CD4-positive, alpha-beta T cell (primary cell): ENCODE measurements around the gene MAMDC4. TPM values are rescaled to one million over a fixed set of nuclear protein-coding genes. Genes with fewer than 3 reads are reported as not detected.
"Not testable (repeated sequence)": the region's sequence is repeated elsewhere in the genome, so short reads cannot be mapped to it uniquely, and the experiment has no call there.

Experiments
- ATAC-seq: fragments of 200-7000 bp; cut with Tn5 transposase; one replicate; pipeline ENCODE4 v1.10.0; 2022; ENCODE audit warnings: mild to moderate bottlenecking; ENCODE audit not compliant: poor library complexity
- CTCF ChIA-PET: fragments of 350-600 bp; sonication (Branson Sonifier 250); formaldehyde crosslinking; loops from one replicate; lab custom pipeline; 2021; ENCODE audit warnings: antibody characterized with exemption, inconsistent platforms; lab: Charles Lee
- POLR2A ChIA-PET: fragments of 350-600 bp; sonication (Branson Sonifier 250); formaldehyde crosslinking; loops from one replicate; lab custom pipeline; 2021; ENCODE audit warnings: antibody characterized with exemption, inconsistent platforms; lab: Charles Lee
- DNase-seq, 14 experiments: peaks; one replicate each; pipeline ENCODE4 v3.0.0-alpha.2; 2013 to 2020; ENCODE audit warnings: mixed read lengths in 2 of 14
- H3K27ac ChIP-seq, 2 donors: one replicate each; pipeline versions ENCODE4 v1.5.1 to v1.7.0; 2013; ENCODE audit warnings: low read length in 2 of 2, low read depth in 1 of 2, mild to moderate bottlenecking in 1 of 2
- H3K27me3 ChIP-seq, 2 experiments: 1 replicate in 1 of 2; 2 replicates in 1 of 2; pipeline versions ENCODE4 v1.6.1 to v1.7.0; 2013; ENCODE audit warnings: low read length in 2 of 2, control low read depth in 1 of 2, mild to moderate bottlenecking in 1 of 2, moderate library complexity in 1 of 2; ENCODE audit not compliant: insufficient read depth in 2 of 2, control insufficient read depth in 1 of 2
- H3K36me3 ChIP-seq: one replicate; pipeline ENCODE4 v1.6.1; 2013; ENCODE audit warnings: low read length, control low read depth; ENCODE audit not compliant: insufficient read depth
- H3K4me1 ChIP-seq: one replicate; pipeline ENCODE4 v1.6.1; 2013; ENCODE audit warnings: low read length, control low read depth; ENCODE audit not compliant: insufficient read depth
- H3K4me3 ChIP-seq: one replicate; pipeline ENCODE4 v1.5.1; 2013; ENCODE audit warnings: mild to moderate bottlenecking, low read length, moderate library complexity
- H3K9me3 ChIP-seq, 2 experiments: 1 replicate in 1 of 2; 2 replicates in 1 of 2; pipeline versions ENCODE4 v1.6.1 to v1.7.0; 2013; ENCODE audit warnings: low read length in 2 of 2, mild to moderate bottlenecking in 2 of 2, control low read depth in 1 of 2, moderate library complexity in 1 of 2; ENCODE audit not compliant: control insufficient read depth in 1 of 2, insufficient read depth in 1 of 2
- H3K27ac Mint-ChIP-seq: one replicate; pipeline ENCODE4 v1.8.0; 2020; ENCODE audit warnings: mixed read lengths
- H3K27me3 Mint-ChIP-seq: one replicate; pipeline ENCODE4 v1.8.0; 2021; ENCODE audit warnings: mixed read lengths
- H3K36me3 Mint-ChIP-seq: one replicate; pipeline ENCODE4 v1.8.0; 2021; ENCODE audit warnings: low read depth, mixed read lengths
- H3K4me1 Mint-ChIP-seq: one replicate; pipeline ENCODE4 v1.8.0; 2021; ENCODE audit warnings: low read depth, mixed read lengths
- H3K4me3 Mint-ChIP-seq: one replicate; pipeline ENCODE4 v1.8.0; 2020; ENCODE audit warnings: mild to moderate bottlenecking, mixed read lengths
- H3K9me3 Mint-ChIP-seq: one replicate; pipeline ENCODE4 v1.8.0; 2020; ENCODE audit warnings: mixed read lengths
- intact Hi-C, 2 experiments: fragments of 100-400 bp; cut with DNase I in 1 of 2; cut with micrococcal nuclease in 1 of 2; formaldehyde crosslinking; loops; one replicate each; pipeline versions ENCODE4 v1.15.1 to v1.9.0; 2023 to 2025; cut with DNase I, micrococcal nuclease
- total RNA-seq, 174 experiments: library from RNA in 2 of 174; stranded (reverse) in 2 of 174; gene quantifications; one replicate each; pipeline ENCODE4 v1.2.3 and lab custom pipeline; 2021 to 2026
- TF ChIP-seq, protein P1 (sequence below): fragments of 200-600 bp; IDR thresholded peaks from one replicate; pipeline ENCODE4 v1.8.0; 2022; ENCODE audit warnings: antibody characterized with exemption, mild to moderate bottlenecking

Gene MAMDC4
- total RNA-seq, 2 experiments from 2014 or later, result 2.2 to 3.4 TPM

DNA sequence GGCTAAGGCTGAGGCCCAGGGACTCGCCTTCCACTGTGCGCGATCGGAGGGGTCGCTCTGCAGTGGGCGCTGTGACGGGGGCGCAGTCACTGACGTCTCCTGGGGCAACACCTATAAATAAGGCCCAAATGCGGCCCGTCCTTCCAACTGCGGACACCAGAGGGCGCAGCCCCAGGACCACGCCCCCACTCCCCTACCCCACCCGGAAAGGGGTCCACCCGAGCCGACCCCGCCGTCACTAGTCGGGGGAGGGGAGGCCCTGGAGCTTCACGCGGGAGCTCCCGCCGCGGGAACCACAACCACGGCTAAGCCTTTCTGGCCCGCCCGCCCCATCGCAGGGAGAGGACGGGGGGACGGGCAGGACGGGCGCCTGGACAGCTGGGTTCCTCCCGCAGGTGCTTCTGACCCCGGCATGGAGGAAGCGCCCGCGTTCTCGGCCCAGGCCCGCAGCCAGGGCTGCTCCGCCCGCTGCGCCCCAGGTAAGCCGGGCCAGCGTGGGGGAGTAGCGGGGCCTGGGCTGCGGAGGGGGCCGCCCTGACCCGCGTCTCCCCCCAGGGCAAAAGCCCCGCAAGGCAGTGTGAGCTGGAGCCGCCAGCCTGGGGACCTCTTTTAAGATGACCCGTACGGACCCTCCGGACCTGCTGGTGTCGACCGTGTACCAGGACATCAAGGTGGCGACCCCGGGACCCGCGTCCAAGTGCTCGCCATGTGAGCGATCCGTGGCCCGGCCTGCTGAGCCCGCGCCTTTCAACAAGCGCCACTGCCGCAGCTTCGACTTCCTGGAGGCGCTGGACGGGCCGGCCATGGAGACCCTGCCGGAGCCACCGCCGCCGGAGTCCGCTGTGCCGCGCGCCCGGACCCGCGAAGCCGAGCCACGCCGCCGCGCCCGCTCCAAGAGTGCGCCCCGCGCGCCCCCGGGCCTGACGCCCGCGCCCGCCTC lies 8.1 kb upstream of the MAMDC4 start:
- TF ChIP-seq, protein P1, sequence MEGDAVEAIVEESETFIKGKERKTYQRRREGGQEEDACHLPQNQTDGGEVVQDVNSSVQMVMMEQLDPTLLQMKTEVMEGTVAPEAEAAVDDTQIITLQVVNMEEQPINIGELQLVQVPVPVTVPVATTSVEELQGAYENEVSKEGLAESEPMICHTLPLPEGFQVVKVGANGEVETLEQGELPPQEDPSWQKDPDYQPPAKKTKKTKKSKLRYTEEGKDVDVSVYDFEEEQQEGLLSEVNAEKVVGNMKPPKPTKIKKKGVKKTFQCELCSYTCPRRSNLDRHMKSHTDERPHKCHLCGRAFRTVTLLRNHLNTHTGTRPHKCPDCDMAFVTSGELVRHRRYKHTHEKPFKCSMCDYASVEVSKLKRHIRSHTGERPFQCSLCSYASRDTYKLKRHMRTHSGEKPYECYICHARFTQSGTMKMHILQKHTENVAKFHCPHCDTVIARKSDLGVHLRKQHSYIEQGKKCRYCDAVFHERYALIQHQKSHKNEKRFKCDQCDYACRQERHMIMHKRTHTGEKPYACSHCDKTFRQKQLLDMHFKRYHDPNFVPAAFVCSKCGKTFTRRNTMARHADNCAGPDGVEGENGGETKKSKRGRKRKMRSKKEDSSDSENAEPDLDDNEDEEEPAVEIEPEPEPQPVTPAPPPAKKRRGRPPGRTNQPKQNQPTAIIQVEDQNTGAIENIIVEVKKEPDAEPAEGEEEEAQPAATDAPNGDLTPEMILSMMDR, result peak; percentile 65
- H3K9me3 Mint-ChIP-seq, H3K27ac Mint-ChIP-seq, H3K36me3 Mint-ChIP-seq, H3K27ac ChIP-seq, H3K36me3 ChIP-seq: not testable (repeated sequence)
- DNase-seq (peak; percentile 37 to 73 (median 54)), ATAC-seq (peak; percentile 12)
- peaks cover 23% of the 10 kb centered on the region for H3K4me1 Mint-ChIP-seq
- peaks cover 0 to 15% of the 10 kb centered on the region in 2 experiments for H3K9me3 ChIP-seq
- H3K4me3 ChIP-seq, result peak overlapping the region; percentile 24
- H3K4me1 ChIP-seq, result peaks cover 62% of the 10 kb centered on the region
- intact Hi-C loops, result loop anchor here (2.0 to 10.0 kb wide), 3 partner anchors 39 to 191 kb away; partner anchors contain the start of genes C8G (in 1 of the 2) and FBXW5 (in 1 of the 2)
- CTCF ChIA-PET, result interaction anchor here (0.7 to 3.2 kb wide), 2 partner anchors 148 to 191 kb away, joined by 3 to 20 read pairs; partner anchors contain the start of gene PAXX
- H3K4me3 Mint-ChIP-seq, result peak overlapping the region; percentile 75
- H3K27me3 ChIP-seq, result peaks cover 15 to 24% of the 10 kb centered on the region in 2 experiments
- peaks cover 30% of the 10 kb centered on the region for H3K27me3 Mint-ChIP-seq
- POLR2A ChIA-PET, result interaction anchor here (1.6 to 2.7 kb wide), 2 partner anchors 36 to 38 kb away, joined by 4 to 11 read pairs; partner anchors contain the start of gene RABL6

GRCh38 chr9:136844761-136845464 lies 7.2 kb upstream of the MAMDC4 start:
- TF ChIP-seq, protein P1, result no peak
- Histone ChIP-seq H3K4me1 (peaks cover 66% of the 10 kb centered on the region), H3K36me3 (no peaks in the 10 kb centered on the region), H3K4me3 (no peak overlapping the region), H3K9me3 (peaks cover 0 to 15% of the 10 kb centered on the region in 2 experiments), H3K27me3 (peaks cover 15 to 24% of the 10 kb centered on the region in 2 experiments), H3K27ac (no peak overlapping the region)
- POLR2A ChIA-PET, result interaction anchor here (0.6 to 1.6 kb wide), 2 partner anchors 37 to 41 kb away, joined by 3 to 4 read pairs; partner anchors contain the start of gene TRAF2
- Mint-ChIP-seq H3K4me1 (peaks cover 23% of the 10 kb centered on the region), H3K9me3 (no peaks in the 10 kb centered on the region), H3K36me3 (peaks cover 10% of the 10 kb centered on the region), H3K4me3 (peak overlapping the region; percentile 51), H3K27ac (no peak overlapping the region), H3K27me3 (peaks cover 33% of the 10 kb centered on the region)
- ATAC-seq (no peak), DNase-seq (peak in 1 of 14 experiments; percentile 35)
- CTCF ChIA-PET, result no interaction called here
- intact Hi-C loops, result loop anchor here (2.0 to 10.0 kb wide), 3 partner anchors 38 to 190 kb away; partner anchors contain the start of genes C8G (in 1 of the 2), FBXW5 (in 1 of the 2) and RABL6 (in 1 of the 2)
